Endothelial cell of umbilical vein (primary cell): ENCODE results near the gene SOX5. TPM values are rescaled to one million over a fixed set of nuclear protein-coding genes. Genes with fewer than 3 reads are reported as not detected.

Experiments
- BruUV-seq: library from RNA; stranded (reverse); fragments of 400-500 nt; replicated peaks from 2 replicates; lab custom pipeline; 2021; lab: Mats Ljungman, UMichigan
- CTCF ChIA-PET: fragments of 300-600, 350-600 bp; sonication (Branson Sonifier 250); formaldehyde crosslinking; loops from one replicate; lab custom pipeline; 2021; ENCODE audit warnings: antibody characterized with exemption, inconsistent platforms; lab: Charles Lee
- POLR2A ChIA-PET: fragments of 300-600, 350-600 bp; sonication (Branson Sonifier 250); formaldehyde crosslinking; loops from one replicate; lab custom pipeline; 2021; ENCODE audit warnings: antibody characterized with exemption, inconsistent platforms; lab: Charles Lee
- DNase-seq: peaks from one replicate; pipeline ENCODE4 v3.0.0-alpha.2; 2011; ENCODE audit warnings: low read depth, low spot score
- FAIRE-seq: peaks from 2 replicates; lab custom pipeline; 2011; peaks lifted over from hg19 to GRCh38; lab: Jason Lieb, UNC
- H2AFZ ChIP-seq: 2 replicates; pipeline ENCODE4 v1.6.0; 2012; ENCODE audit warnings: low read depth, low read length, control low read depth, inconsistent platforms
- H3K27ac ChIP-seq: 2 replicates; pipeline ENCODE4 v1.5.1; 2011; ENCODE audit warnings: low read depth, mild to moderate bottlenecking, control low read depth, low read length, moderate library complexity; ENCODE audit not compliant: insufficient read depth
- H3K27me3 ChIP-seq, 2 experiments: 2 replicates each; pipeline versions ENCODE4 v1.6.0 to v1.6.1; 2011; ENCODE audit warnings: low read length in 2 of 2, mixed read lengths in 1 of 2; ENCODE audit not compliant: control insufficient read depth in 2 of 2, insufficient read depth in 2 of 2
- H3K36me3 ChIP-seq, 2 experiments: 2 replicates in 1 of 2; 3 replicates in 1 of 2; pipeline ENCODE4 v1.5.1; 2011; ENCODE audit warnings: low read length in 2 of 2, mild to moderate bottlenecking in 1 of 2, moderate library complexity in 1 of 2; ENCODE audit not compliant: control insufficient read depth in 2 of 2, insufficient read depth in 2 of 2; ENCODE audit errors: extremely low read depth in 1 of 2
- H3K4me1 ChIP-seq: 3 replicates; pipeline ENCODE4 v1.5.1; 2011; ENCODE audit warnings: mild to moderate bottlenecking, low read length; ENCODE audit not compliant: control insufficient read depth, insufficient read depth; ENCODE audit errors: extremely low read depth
- H3K4me2 ChIP-seq: 2 replicates; pipeline ENCODE4 v1.6.1; 2011; ENCODE audit warnings: low read length, control low read depth, mixed read lengths; ENCODE audit not compliant: insufficient read depth
- H3K4me3 ChIP-seq, 3 experiments: fragments of 200-600 bp in 1 of 3; sonication (generic), shearing (Covaris generic) in 1 of 3; replicated peaks in 1 of 3; 2 replicates each; pipeline ENCODE4 v1.5.1; 2011 to 2016; ENCODE audit warnings: control low read depth in 3 of 3, low read length in 3 of 3, mild to moderate bottlenecking in 2 of 3, inconsistent platforms in 1 of 3, low read depth in 1 of 3, moderate library complexity in 1 of 3; ENCODE audit not compliant: insufficient read depth in 1 of 3
- H3K79me2 ChIP-seq: 2 replicates; pipeline ENCODE4 v1.6.0; 2012; ENCODE audit warnings: low read length, inconsistent platforms; ENCODE audit not compliant: control insufficient read depth, insufficient read depth
- H3K9ac ChIP-seq: replicated peaks from 2 replicates; pipeline ENCODE3; 2011; ENCODE audit warnings: low read length, control low read depth; ENCODE audit not compliant: insufficient read depth; ENCODE audit errors: extremely low read depth
- H3K9me1 ChIP-seq: replicated peaks from 3 replicates; pipeline ENCODE4 v1.6.0; 2011; ENCODE audit warnings: mild to moderate bottlenecking, low read length; ENCODE audit not compliant: control insufficient read depth, insufficient read depth; ENCODE audit errors: extremely low read depth
- H3K9me3 ChIP-seq: replicated peaks from 2 replicates; pipeline ENCODE4 v1.5.1; 2012; ENCODE audit warnings: low read length, inconsistent platforms; ENCODE audit not compliant: control insufficient read depth, insufficient read depth
- H4K20me1 ChIP-seq: replicated peaks from 2 replicates; pipeline ENCODE3; 2011; ENCODE audit warnings: mild to moderate bottlenecking, low read length; ENCODE audit not compliant: control insufficient read depth, insufficient read depth; ENCODE audit errors: extremely low read depth
- EZH2 ChIP-seq: IDR thresholded peaks from 2 replicates; pipeline ENCODE4 v1.6.1; 2012; ENCODE audit warnings: borderline replicate concordance, low read depth, mild to moderate bottlenecking, moderate library complexity, low read length, inconsistent platforms; ENCODE audit not compliant: severe bottlenecking
- FOS ChIP-seq: IDR thresholded peaks from 2 replicates; pipeline ENCODE4 v1.6.1; 2011; ENCODE audit warnings: mild to moderate bottlenecking, low read length, moderate library complexity, borderline replicate concordance; ENCODE audit not compliant: insufficient read depth
- GATA2 ChIP-seq: IDR thresholded peaks from 2 replicates; pipeline ENCODE4 v1.7.0; 2011; ENCODE audit warnings: low read depth, mild to moderate bottlenecking, moderate library complexity, mixed read lengths, low read length; ENCODE audit not compliant: insufficient read length, insufficient read depth
- JUN ChIP-seq: IDR thresholded peaks from 2 replicates; pipeline ENCODE4 v1.6.1; 2011; ENCODE audit warnings: borderline replicate concordance, low read depth; ENCODE audit not compliant: insufficient read length, insufficient read depth
- MYC ChIP-seq: IDR thresholded peaks from one replicate; pipeline ENCODE4 v1.6.1; 2011; ENCODE audit warnings: mild to moderate bottlenecking, low read depth, low read length
- POLR2A ChIP-seq: IDR thresholded peaks from 2 replicates; pipeline ENCODE4 v1.6.1; 2012; ENCODE audit warnings: low read depth, mild to moderate bottlenecking, control low read depth, low read length
- POLR2AphosphoS5 ChIP-seq: IDR thresholded peaks from 2 replicates; pipeline ENCODE4 v1.6.1; 2012; ENCODE audit warnings: low read depth, mild to moderate bottlenecking, control low read depth, low read length, moderate library complexity; ENCODE audit not compliant: insufficient read depth
- dilution Hi-C: fragments of 300-500 bp; cut with MboI; formaldehyde crosslinking; loops from one replicate; pipeline ENCODE4 v1.15.0; 2019; ENCODE audit warnings: low sequenced_read_pairs; ENCODE audit not compliant: extremely low pct_ligation_motif_present
- intact Hi-C: fragments of 100-400 bp; cut with micrococcal nuclease; formaldehyde crosslinking; loops from one replicate; pipeline ENCODE4 v1.10.0; 2022
- polyA plus RNA-seq, 4 experiments: library from polyadenylated mRNA; depleted of rRNA in 3 of 4; stranded (reverse) in 3 of 4; unstranded in 1 of 4; fragments of >200 nt; gene quantifications; 2 replicates each; pipeline versions ENCODE4 v1.2.1 to v1.2.3, GENCODE V29; 2011 to 2012; ENCODE audit warnings: missing spikeins in 1 of 4
- total RNA-seq: library from RNA; stranded (reverse); gene quantifications from 2 replicates; pipeline ENCODE4 v1.2.3, GENCODE V29; 2021
- TF ChIP-seq, protein P1 (sequence below), 2 donors: IDR thresholded peaks; 1 replicate in 1 of 2; 2 replicates in 1 of 2; pipeline ENCODE4 v1.5.1; 2011; ENCODE audit warnings: low read length in 2 of 2, mild to moderate bottlenecking in 2 of 2, moderate library complexity in 2 of 2, control low read depth in 1 of 2, inconsistent platforms in 1 of 2, low read depth in 1 of 2; ENCODE audit not compliant: insufficient read depth in 1 of 2; ENCODE audit errors: extremely low read depth in 1 of 2
- TF ChIP-seq, protein P2 (sequence below): IDR thresholded peaks from 2 replicates; pipeline ENCODE4 v1.6.1; 2011; ENCODE audit not compliant: insufficient read depth, insufficient read length

Gene SOX5
- total and polyA plus RNA-seq, 2 donors (not counting 3 experiments of a cell fraction or from before 2014, with no cell fraction given), result 0.63 to 3.5 TPM

DNA sequence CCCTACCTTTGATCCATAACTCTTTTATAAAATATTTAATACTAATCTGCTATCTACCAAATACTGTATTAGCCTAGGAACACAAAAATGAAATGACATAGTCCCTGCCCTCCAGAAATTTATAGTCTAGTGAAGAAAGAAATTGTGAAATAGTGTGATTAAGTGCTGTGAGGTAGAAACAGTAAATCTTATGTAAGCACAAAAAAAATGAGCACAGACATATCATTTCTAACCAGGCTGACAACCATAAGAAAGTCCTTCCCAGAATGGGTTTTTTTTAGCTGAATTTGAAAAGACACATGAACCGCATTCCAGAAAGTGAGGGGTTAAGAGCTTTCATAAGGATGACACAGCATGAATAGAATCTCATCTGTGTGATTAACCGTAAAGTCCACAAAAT is 145.9 kb downstream of the SOX5 start:
- no peak overlapping the region for H3K9ac ChIP-seq
- H3K27me3 ChIP-seq, result no peaks in the 10 kb centered on the region
- TF ChIP-seq, protein P1, sequence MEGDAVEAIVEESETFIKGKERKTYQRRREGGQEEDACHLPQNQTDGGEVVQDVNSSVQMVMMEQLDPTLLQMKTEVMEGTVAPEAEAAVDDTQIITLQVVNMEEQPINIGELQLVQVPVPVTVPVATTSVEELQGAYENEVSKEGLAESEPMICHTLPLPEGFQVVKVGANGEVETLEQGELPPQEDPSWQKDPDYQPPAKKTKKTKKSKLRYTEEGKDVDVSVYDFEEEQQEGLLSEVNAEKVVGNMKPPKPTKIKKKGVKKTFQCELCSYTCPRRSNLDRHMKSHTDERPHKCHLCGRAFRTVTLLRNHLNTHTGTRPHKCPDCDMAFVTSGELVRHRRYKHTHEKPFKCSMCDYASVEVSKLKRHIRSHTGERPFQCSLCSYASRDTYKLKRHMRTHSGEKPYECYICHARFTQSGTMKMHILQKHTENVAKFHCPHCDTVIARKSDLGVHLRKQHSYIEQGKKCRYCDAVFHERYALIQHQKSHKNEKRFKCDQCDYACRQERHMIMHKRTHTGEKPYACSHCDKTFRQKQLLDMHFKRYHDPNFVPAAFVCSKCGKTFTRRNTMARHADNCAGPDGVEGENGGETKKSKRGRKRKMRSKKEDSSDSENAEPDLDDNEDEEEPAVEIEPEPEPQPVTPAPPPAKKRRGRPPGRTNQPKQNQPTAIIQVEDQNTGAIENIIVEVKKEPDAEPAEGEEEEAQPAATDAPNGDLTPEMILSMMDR (IDR thresholded peaks at IDR 0.05; ENCODE audit: extremely low read depth in 1 of 2, insufficient read depth in 1 of 2, low read depth in 1 of 2, low read length in 2 of 2), result no peak
- TF ChIP-seq POLR2AphosphoS5 (no peak), FOS (no peak), MYC (no peak), POLR2A (no peak), EZH2 (no peak)
- no TSS peak for BruUV-seq
- H3K4me2 ChIP-seq, result no peak overlapping the region
- POLR2A ChIA-PET, result no interaction called here
- intact Hi-C loops, result no loop called here
- H3K27ac ChIP-seq, result no peak overlapping the region
- dilution Hi-C loops, result no loop called here
- CTCF ChIA-PET, result interaction anchor here (0.8 to 0.9 kb wide), 2 partner anchors 15 kb away, joined by 3 read pairs; no protein-coding TSS in a partner anchor
- H3K9me3 ChIP-seq, result no peaks in the 10 kb centered on the region
- no peaks in the 10 kb centered on the region for H3K4me1 ChIP-seq
- no peak overlapping the region for H2AFZ ChIP-seq
- H3K4me3 ChIP-seq, result no peak overlapping the region
- no peak for DNase-seq
- no peaks in the 10 kb centered on the region for H4K20me1 ChIP-seq
- H3K36me3 ChIP-seq, result no peaks in the 10 kb centered on the region
- no peak for FAIRE-seq
- no peaks in the 10 kb centered on the region for H3K79me2 ChIP-seq
- H3K9me1 ChIP-seq, result no peaks in the 10 kb centered on the region

DNA sequence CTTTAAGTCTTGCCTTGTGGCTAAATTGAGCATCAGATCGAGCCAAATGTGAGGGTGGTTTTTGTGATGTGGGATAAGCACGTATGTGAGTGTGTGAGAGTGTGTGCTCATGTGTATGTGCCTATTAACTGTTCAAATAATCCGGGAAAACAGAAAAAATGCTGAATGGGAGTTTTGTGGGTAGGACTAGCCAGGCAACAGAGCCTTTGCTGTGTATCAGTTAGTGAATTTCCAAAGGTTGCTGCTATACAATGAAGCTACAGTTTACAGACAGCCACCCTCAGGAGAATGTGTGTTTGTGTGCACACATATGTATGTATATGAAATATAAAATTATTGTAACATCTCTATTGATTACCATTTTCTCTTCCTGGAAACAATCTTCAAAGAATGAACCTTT is 154.0 kb downstream of the SOX5 start:
- Histone ChIP-seq H3K36me3 (no peaks in the 10 kb centered on the region), H3K4me2 (no peak overlapping the region), H3K9ac (no peak overlapping the region), H3K79me2 (no peaks in the 10 kb centered on the region), H3K4me1 (no peaks in the 10 kb centered on the region), H3K27me3 (no peaks in the 10 kb centered on the region), H3K9me1 (no peaks in the 10 kb centered on the region), H3K9me3 (no peaks in the 10 kb centered on the region), H2AFZ (no peak overlapping the region), H3K27ac (no peak overlapping the region), H3K4me3 (no peak overlapping the region), H4K20me1 (no peaks in the 10 kb centered on the region)
- DNase-seq (no peak), FAIRE-seq (no peak)
- intact Hi-C loops, result no loop called here
- dilution Hi-C loops, result no loop called here
- no TSS peak for BruUV-seq
- ChIA-PET POLR2A (no interaction called here), CTCF (no interaction called here)
- TF ChIP-seq MYC (no peak), JUN (no peak), GATA2 (no peak), POLR2A (no peak), EZH2 (no peak), POLR2AphosphoS5 (no peak)
- TF ChIP-seq, protein P2, sequence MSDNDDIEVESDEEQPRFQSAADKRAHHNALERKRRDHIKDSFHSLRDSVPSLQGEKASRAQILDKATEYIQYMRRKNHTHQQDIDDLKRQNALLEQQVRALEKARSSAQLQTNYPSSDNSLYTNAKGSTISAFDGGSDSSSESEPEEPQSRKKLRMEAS, result no peak
- TF ChIP-seq, protein P1 (IDR thresholded peaks at IDR 0.05; ENCODE audit: extremely low read depth in 1 of 2, insufficient read depth in 1 of 2, low read depth in 1 of 2, low read length in 2 of 2), result no peak
